NCI-H1436 treated with DMSO at 0.1 percent for 48 hours (cell line): ENCODE results near the gene RWDD4.

Source experiments
- DNase-seq: peaks from one replicate; lab custom pipeline; 2025; lab: John Stamatoyannopoulos, UW

RWDD4 gene

GRCh38 chr4:183659029-183659871 is at the start of gene RWDD4, which contains the start of gene TRAPPC11:
RWDD4 (minus strand) TSS chr4:183659185; CDS start chr4:183658952, 233 bp downstream.
TRAPPC11 (plus strand) TSS chr4:183659293; CDS start chr4:183663868, 4,575 bp downstream.
- DNase-seq = peak; percentile 60

- DNase-seq = no peak
Observed at GRCh38 chr4:183702492-183702891, 43.5 kb upstream of the RWDD4 start.

- no peak for DNase-seq
Observed at GRCh38 chr4:183700407-183700806, 41.4 kb upstream of the RWDD4 start.

GRCh38 chr4:183698909-183699308 is 39.9 kb upstream of the RWDD4 start:
- DNase-seq = no peak

- no peak for DNase-seq
Observed at GRCh38 chr4:183691897-183692296, 32.9 kb upstream of the RWDD4 start.

GRCh38 chr4:183691006-183691405 is 32.0 kb upstream of the RWDD4 start:
- no peak for DNase-seq

GRCh38 chr4:183688216-183688615 is 29.2 kb upstream of the RWDD4 start:
- DNase-seq = no peak

GRCh38 chr4:183686461-183686860 is 27.5 kb upstream of the RWDD4 start:
- no peak for DNase-seq

GRCh38 chr4:183681119-183681518 is 22.1 kb upstream of the RWDD4 start:
- DNase-seq = no peak

GRCh38 chr4:183675625-183676024 is 16.6 kb upstream of the RWDD4 start:
- DNase-seq = no peak

- no peak for DNase-seq
Observed at GRCh38 chr4:183674153-183674552, 15.2 kb upstream of the RWDD4 start.

- no peak for DNase-seq
Observed at GRCh38 chr4:183670960-183671555, 12.1 kb upstream of the RWDD4 start.

- DNase-seq = no peak
Observed at GRCh38 chr4:183670251-183670650, 11.3 kb upstream of the RWDD4 start.

- no peak for DNase-seq
Observed at GRCh38 chr4:183666088-183666487, 7.1 kb upstream of the RWDD4 start.

- no peak for DNase-seq
Observed at GRCh38 chr4:183659872-183660242, 872 bp upstream of the RWDD4 start.

GRCh38 chr4:183658362-183659028 is 490 bp downstream of the RWDD4 start:
- DNase-seq = no peak

GRCh38 chr4:183657564-183657963 is 1.4 kb downstream of the RWDD4 start:
- no peak for DNase-seq

GRCh38 chr4:183645326-183645725 is 13.7 kb downstream of the RWDD4 start:
- DNase-seq = no peak

GRCh38 chr4:183639291-183639690 is 19.7 kb downstream of the RWDD4 start:
- no peak for DNase-seq

- DNase-seq = no peak
Observed at GRCh38 chr4:183638436-183638835, 20.5 kb downstream of the RWDD4 start.

GRCh38 chr4:183637461-183637860 is 21.5 kb downstream of the RWDD4 start:
- no peak for DNase-seq

GRCh38 chr4:183636923-183637322 is 22.1 kb downstream of the RWDD4 start:
- DNase-seq = no peak

- DNase-seq = no peak
Observed at GRCh38 chr4:183636503-183636902, 22.5 kb downstream of the RWDD4 start.
